Common myeloid progenitor, CD34-positive (primary cell): Measurements from ENCODE around the gene FOSL2.

Experiments used
- CTCF ChIA-PET: fragments of 350-600 bp; sonication (Branson Sonifier 250); formaldehyde crosslinking; loops from one replicate; lab custom pipeline; 2021; ENCODE audit warnings: antibody characterized with exemption; lab: Charles Lee
- POLR2A ChIA-PET: fragments of 350-600 bp; sonication (Branson Sonifier 250); formaldehyde crosslinking; loops from one replicate; lab custom pipeline; 2021; ENCODE audit warnings: antibody characterized with exemption; lab: Charles Lee
- DNase-seq, 3 donors: peaks; one replicate each; pipeline versions ENCODE4 v3.0.0 to v3.0.0-alpha.2; 2013
- H3K27ac ChIP-seq, 2 experiments: 1 replicate in 1 of 2; 2 replicates in 1 of 2; pipeline ENCODE4 v1.7.0; 2013; ENCODE audit warnings: inconsistent platforms in 2 of 2, low read length in 2 of 2, mild to moderate bottlenecking in 2 of 2, low read depth in 1 of 2, moderate library complexity in 1 of 2; ENCODE audit not compliant: severe bottlenecking in 2 of 2, insufficient read depth in 1 of 2, poor library complexity in 1 of 2
- H3K27me3 ChIP-seq, 5 experiments: replicated peaks in 2 of 5; 1 replicate in 3 of 5; 2 replicates in 2 of 5; pipeline versions ENCODE4 v1.6.1 to v1.7.0; 2013; ENCODE audit warnings: low read length in 4 of 5, mild to moderate bottlenecking in 2 of 5, moderate library complexity in 2 of 5, inconsistent platforms in 1 of 5; ENCODE audit not compliant: insufficient read depth in 5 of 5, control insufficient read depth in 4 of 5
- H3K36me3 ChIP-seq, 4 experiments: 1 replicate in 2 of 4; 2 replicates in 2 of 4; pipeline versions ENCODE4 v1.6.1 to v1.7.0; 2013; ENCODE audit warnings: low read length in 3 of 4, control low read depth in 1 of 4, mild to moderate bottlenecking in 1 of 4; ENCODE audit not compliant: control insufficient read depth in 4 of 4, insufficient read depth in 4 of 4
- H3K4me1 ChIP-seq, 4 experiments: 1 replicate in 3 of 4; 2 replicates in 1 of 4; pipeline versions ENCODE4 v1.6.1 to v1.7.1; 2013; ENCODE audit warnings: low read length in 3 of 4, mild to moderate bottlenecking in 3 of 4, control low read depth in 1 of 4, inconsistent platforms in 1 of 4, moderate library complexity in 1 of 4; ENCODE audit not compliant: control insufficient read depth in 4 of 4, insufficient read depth in 4 of 4; ENCODE audit errors: control extremely low read depth in 1 of 4
- H3K4me3 ChIP-seq, 7 experiments: 1 replicate in 4 of 7; 2 replicates in 3 of 7; pipeline versions ENCODE4 v1.5.1 to v1.7.0; 2013; ENCODE audit warnings: mild to moderate bottlenecking in 7 of 7, low read length in 6 of 7, moderate library complexity in 6 of 7, inconsistent platforms in 2 of 7, low read depth in 2 of 7, control low read depth in 1 of 7; ENCODE audit not compliant: insufficient read depth in 4 of 7, control insufficient read depth in 1 of 7; ENCODE audit errors: extremely low read depth in 1 of 7
- H3K9me3 ChIP-seq, 5 experiments: 1 replicate in 4 of 5; 2 replicates in 1 of 5; pipeline versions ENCODE4 v1.6.1 to v1.7.1; 2013; ENCODE audit warnings: low read length in 4 of 5, mild to moderate bottlenecking in 2 of 5, inconsistent platforms in 1 of 5, low read depth in 1 of 5, moderate library complexity in 1 of 5; ENCODE audit not compliant: control insufficient read depth in 4 of 5, insufficient read depth in 2 of 5; ENCODE audit errors: control extremely low read depth in 1 of 5
- WGBS: methylation state at CpG from one replicate; pipeline ENCODE4 v1.1.5; 2013; ENCODE audit not compliant: insufficient coverage; 5-methylcytosine and 5-hydroxymethylcytosine counted together

FOSL2 gene

GRCh38 chr2:28350791-28351285, 41.8 kb upstream of the FOSL2 start:
- Histone ChIP-seq H3K4me3 (no peak overlapping the region), H3K36me3 (no peaks in the 10 kb centered on the region), H3K27me3 (no peaks in the 10 kb centered on the region), H3K4me1 (peaks cover 3 to 26% (median 21%) of the 10 kb centered on the region in 4 experiments), H3K27ac (no peak overlapping the region), H3K9me3 (no peaks in the 10 kb centered on the region)
- 96% methylated on average over 10 of the region's 11 CpGs for WGBS
- DNase-seq: no peak
- ChIA-PET CTCF (interaction anchor here (0.8 to 1.5 kb wide), 5 partner anchors 9 to 85 kb away, joined by 3 to 5 read pairs (median 3); partner anchors contain the start of gene FOSL2), POLR2A (interaction anchor here (0.7 to 0.9 kb wide), 2 partner anchors 15 to 64 kb away, joined by 3 to 5 read pairs; no protein-coding TSS in a partner anchor)

GRCh38 chr2:28351621-28352020, 41.0 kb upstream of the FOSL2 start:
- Histone ChIP-seq H3K36me3 (no peaks in the 10 kb centered on the region), H3K9me3 (no peaks in the 10 kb centered on the region), H3K4me1 (peaks cover 3 to 34% (median 29%) of the 10 kb centered on the region in 4 experiments), H3K4me3 (no peak overlapping the region), H3K27ac (no peak overlapping the region), H3K27me3 (no peaks in the 10 kb centered on the region)
- 97% methylated on average over 4 of the region's 5 CpGs for WGBS
- ChIA-PET POLR2A (no interaction called here), CTCF (no interaction called here)
- no peak for DNase-seq

GRCh38 chr2:28352104-28352503, 40.6 kb upstream of the FOSL2 start:
- POLR2A ChIA-PET: no interaction called here
- Histone ChIP-seq H3K4me3 (no peak overlapping the region), H3K4me1 (peaks cover 3 to 39% (median 31%) of the 10 kb centered on the region in 4 experiments), H3K36me3 (no peaks in the 10 kb centered on the region), H3K27me3 (no peaks in the 10 kb centered on the region), H3K27ac (no peak overlapping the region), H3K9me3 (no peaks in the 10 kb centered on the region)
- CTCF ChIA-PET: interaction anchor here (0.8 kb wide), 1 partner anchor 27 kb away, joined by 3 read pairs; no protein-coding TSS in a partner anchor
- no peak for DNase-seq
- 98% methylated on average over 5 of the region's 5 CpGs for WGBS

GRCh38 chr2:28352610-28353195, 40.0 kb upstream of the FOSL2 start:
- Histone ChIP-seq H3K4me1 (peaks cover 3 to 35% (median 29%) of the 10 kb centered on the region in 4 experiments), H3K36me3 (no peaks in the 10 kb centered on the region), H3K27me3 (no peaks in the 10 kb centered on the region), H3K27ac (no peak overlapping the region), H3K9me3 (no peaks in the 10 kb centered on the region), H3K4me3 (no peak overlapping the region)
- CTCF ChIA-PET: interaction anchor here (0.8 kb wide), 1 partner anchor 26 kb away, joined by 3 read pairs; no protein-coding TSS in a partner anchor
- 89% methylated on average over 15 of the region's 16 CpGs for WGBS
- no peak for DNase-seq
- POLR2A ChIA-PET: no interaction called here

- Histone ChIP-seq H3K4me1 (peaks cover 2 to 42% (median 38%) of the 10 kb centered on the region in 4 experiments), H3K27me3 (no peaks in the 10 kb centered on the region), H3K9me3 (no peaks in the 10 kb centered on the region), H3K27ac (no peak overlapping the region), H3K4me3 (no peak overlapping the region), H3K36me3 (no peaks in the 10 kb centered on the region)
- DNase-seq: no peak
- CTCF ChIA-PET: interaction anchor here (0.6 to 17.7 kb wide), 9 partner anchors 11 to 650 kb away, joined by 3 to 253 read pairs (median 3); no protein-coding TSS in a partner anchor
- POLR2A ChIA-PET: no interaction called here
- 98% methylated on average over 9 of the region's 10 CpGs for WGBS
These were observed 37.6 kb upstream of the FOSL2 start for GRCh38 chr2:28354920-28355520.

- Histone ChIP-seq H3K9me3 (no peaks in the 10 kb centered on the region), H3K36me3 (no peaks in the 10 kb centered on the region), H3K27me3 (no peaks in the 10 kb centered on the region), H3K4me3 (no peak overlapping the region), H3K4me1 (peaks cover 2 to 48% (median 44%) of the 10 kb centered on the region in 4 experiments), H3K27ac (peak overlapping the region in 1 of 2 experiments; percentile 50)
- ChIA-PET CTCF (interaction anchor here (1.0 to 17.7 kb wide), 9 partner anchors 10 to 64 kb away, joined by 3 to 253 read pairs (median 3); no protein-coding TSS in a partner anchor), POLR2A (interaction anchor here (1.4 to 1.6 kb wide), 2 partner anchors 10 to 23 kb away, joined by 5 read pairs; no protein-coding TSS in a partner anchor)
- WGBS: 77% methylated on average over 6 of the region's 6 CpGs
- peak; percentile 56 to 89 (median 83) for DNase-seq
These were observed 37.0 kb upstream of the FOSL2 start for GRCh38 chr2:28355521-28356094.
